GM13976 (cell line): ENCODE data around the gene EFNA5.

Experiments
- DNase-seq: peaks from one replicate; pipeline ENCODE4 v3.0.0; 2012; ENCODE audit warnings: low spot score
- in situ Hi-C: fragments of 300-500 bp; cut with MboI; formaldehyde crosslinking; loops from one replicate; pipeline ENCODE4 v1.12.0; 2022; ENCODE audit warnings: low sequenced_read_pairs, mixed read lengths, inconsistent platforms; ENCODE audit not compliant: unreplicated experiment
- TF ChIP-seq, protein P1 (sequence below): IDR thresholded peaks from 2 replicates; pipeline ENCODE4 v1.5.1; 2012; ENCODE audit warnings: borderline replicate concordance, mild to moderate bottlenecking; ENCODE audit not compliant: insufficient read depth; ENCODE audit errors: extremely low read depth, missing control alignments, control extremely low read depth

EFNA5 gene

DNA sequence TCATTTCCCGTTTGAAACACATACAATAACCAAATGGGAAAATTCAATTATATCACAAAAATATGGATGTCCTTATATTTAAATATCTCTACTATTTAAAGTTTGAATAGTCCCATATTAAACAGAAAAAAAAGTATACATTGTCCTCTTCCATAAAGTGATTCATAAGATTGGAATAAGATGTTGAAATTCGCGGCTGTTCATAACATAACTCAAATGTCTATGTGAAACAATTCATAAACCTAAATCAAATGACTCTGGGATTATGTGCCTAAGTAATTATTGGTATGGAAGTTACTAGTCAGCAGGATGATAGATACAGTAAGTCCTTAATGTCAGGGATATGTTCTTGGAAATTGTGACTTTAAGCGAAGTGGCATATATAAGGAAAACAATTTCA lies 3.9 kb upstream of the EFNA5 start:
- in situ Hi-C loops = no loop called here
- TF ChIP-seq, protein P1, sequence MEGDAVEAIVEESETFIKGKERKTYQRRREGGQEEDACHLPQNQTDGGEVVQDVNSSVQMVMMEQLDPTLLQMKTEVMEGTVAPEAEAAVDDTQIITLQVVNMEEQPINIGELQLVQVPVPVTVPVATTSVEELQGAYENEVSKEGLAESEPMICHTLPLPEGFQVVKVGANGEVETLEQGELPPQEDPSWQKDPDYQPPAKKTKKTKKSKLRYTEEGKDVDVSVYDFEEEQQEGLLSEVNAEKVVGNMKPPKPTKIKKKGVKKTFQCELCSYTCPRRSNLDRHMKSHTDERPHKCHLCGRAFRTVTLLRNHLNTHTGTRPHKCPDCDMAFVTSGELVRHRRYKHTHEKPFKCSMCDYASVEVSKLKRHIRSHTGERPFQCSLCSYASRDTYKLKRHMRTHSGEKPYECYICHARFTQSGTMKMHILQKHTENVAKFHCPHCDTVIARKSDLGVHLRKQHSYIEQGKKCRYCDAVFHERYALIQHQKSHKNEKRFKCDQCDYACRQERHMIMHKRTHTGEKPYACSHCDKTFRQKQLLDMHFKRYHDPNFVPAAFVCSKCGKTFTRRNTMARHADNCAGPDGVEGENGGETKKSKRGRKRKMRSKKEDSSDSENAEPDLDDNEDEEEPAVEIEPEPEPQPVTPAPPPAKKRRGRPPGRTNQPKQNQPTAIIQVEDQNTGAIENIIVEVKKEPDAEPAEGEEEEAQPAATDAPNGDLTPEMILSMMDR = no peak
- no peak for DNase-seq

DNA sequence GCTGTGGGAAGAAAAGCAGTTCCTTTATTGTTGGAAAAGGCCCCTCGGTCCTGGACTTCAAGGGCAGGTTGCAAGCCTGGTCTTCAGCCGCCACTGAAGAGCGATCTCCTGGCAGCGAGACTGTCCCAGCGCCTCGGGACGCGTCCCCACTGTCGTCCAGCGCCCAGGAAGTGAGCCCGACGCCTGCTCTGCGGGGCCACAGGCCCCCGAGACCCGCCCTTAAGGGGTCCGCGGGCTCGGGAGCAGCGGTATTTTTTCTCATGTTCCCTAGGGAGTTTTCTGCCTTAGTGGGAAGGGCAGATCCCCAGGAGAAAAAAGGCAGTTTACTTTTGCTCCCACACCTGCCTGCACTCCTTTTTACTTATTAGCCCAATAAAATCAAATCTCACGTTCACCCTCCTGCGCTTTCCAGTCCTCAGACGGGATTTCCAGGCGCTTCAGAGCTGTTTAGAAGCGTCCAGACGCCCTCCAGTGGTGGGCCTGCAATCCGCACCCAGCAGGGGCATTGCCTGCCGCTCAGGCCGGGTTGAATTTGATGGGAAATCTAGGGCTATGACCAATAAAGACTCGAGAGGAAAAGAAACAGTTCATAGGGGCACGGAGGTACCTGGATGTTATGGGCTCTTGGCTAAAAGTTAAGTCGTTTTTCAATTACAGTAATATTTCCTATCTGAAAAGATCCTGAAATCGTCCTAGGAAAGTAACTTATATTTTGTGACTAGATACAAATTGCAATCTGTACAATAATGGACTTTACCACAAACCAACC lies 2.8 kb upstream of the EFNA5 start:
- DNase-seq = peak; percentile 82
- TF ChIP-seq, protein P1 = peak; percentile 97
- in situ Hi-C loops = no loop called here

DNA sequence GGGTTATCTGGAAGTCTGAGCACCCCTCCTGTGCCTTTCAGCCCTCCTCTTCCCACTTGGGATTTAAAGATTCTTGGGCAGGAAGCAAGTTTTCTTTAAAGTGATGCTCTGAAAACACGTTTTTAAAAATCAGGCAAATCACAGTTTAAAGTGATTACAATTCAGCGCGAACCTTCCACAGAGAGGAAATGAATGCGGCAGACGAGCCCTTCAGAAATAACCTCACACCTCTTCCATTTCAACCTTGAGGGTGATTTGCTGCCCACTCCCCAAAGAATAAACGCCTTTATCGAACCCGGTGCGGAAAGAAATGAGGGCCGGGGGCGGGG lies 2.3 kb upstream of the EFNA5 start:
- TF ChIP-seq, protein P1 = no peak
- in situ Hi-C loops = no loop called here
- peak; percentile 40 for DNase-seq

DNA sequence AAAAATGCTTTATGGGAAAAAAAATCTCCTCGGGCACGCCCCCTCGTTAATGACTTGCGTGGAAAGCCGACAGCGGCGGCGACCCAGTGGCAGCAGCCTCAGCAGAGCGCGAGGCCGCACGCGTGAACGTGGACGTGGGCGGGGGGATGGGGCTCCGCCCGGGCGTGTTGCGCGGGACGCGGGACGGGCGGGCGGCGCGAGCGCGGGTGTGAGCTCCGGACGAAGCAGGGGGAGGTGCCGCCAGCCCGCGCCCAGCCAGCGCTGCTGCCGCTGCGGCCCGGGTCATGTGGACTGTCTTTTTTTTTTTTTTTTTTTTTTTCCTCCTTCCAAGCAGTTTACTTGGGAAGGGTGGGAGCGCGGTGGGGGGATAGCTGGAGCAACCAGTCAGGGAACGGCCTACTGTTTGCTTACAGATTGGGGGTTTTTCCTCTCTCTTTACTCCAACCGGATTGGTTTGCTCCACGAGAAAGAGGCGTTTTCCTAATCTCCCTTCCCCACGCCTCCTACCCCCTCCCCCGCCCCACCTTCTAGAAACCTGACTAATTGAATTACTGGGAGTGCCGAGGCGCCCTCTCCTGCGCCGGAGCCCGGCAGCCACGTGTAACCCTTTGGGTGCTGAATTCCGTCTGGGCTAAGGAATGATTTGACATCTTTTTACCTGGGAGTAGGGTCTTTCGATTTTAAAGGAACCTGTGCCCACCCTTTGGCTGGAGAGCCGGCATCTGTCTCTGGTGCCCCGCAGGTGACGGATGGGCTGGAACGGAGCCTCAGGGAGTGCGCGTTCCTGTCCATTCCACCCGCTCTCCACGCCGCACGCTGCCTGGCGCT lies 1.7 kb upstream of the EFNA5 start:
- in situ Hi-C loops = no loop called here
- TF ChIP-seq, protein P1 = no peak
- DNase-seq = peak; percentile 74

DNA sequence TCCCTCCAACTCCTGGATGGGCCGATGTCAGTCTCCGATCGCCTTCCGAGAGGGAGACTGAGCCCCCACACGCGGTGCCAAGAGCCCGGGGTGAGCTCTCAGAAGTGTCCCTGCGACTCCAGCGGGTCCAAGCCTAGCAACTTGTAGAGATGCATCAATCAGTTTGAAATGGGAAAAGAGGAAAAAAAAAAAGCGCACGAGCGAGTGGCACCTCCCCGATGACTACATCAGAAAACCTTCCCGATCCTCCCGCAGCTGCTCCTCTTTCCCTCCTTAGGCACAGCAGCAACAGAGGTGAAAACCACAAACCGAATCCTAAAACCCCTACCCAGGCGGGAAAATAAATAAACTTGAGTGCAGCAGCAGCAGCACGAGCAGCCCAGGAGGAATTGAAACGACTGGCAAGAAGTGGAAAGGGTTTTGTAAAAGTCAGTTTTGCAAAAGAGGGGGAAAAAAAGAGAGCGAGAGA lies 1.0 kb upstream of the EFNA5 start:
- TF ChIP-seq, protein P1 = no peak
- in situ Hi-C loops = no loop called here
- DNase-seq = no peak

DNA sequence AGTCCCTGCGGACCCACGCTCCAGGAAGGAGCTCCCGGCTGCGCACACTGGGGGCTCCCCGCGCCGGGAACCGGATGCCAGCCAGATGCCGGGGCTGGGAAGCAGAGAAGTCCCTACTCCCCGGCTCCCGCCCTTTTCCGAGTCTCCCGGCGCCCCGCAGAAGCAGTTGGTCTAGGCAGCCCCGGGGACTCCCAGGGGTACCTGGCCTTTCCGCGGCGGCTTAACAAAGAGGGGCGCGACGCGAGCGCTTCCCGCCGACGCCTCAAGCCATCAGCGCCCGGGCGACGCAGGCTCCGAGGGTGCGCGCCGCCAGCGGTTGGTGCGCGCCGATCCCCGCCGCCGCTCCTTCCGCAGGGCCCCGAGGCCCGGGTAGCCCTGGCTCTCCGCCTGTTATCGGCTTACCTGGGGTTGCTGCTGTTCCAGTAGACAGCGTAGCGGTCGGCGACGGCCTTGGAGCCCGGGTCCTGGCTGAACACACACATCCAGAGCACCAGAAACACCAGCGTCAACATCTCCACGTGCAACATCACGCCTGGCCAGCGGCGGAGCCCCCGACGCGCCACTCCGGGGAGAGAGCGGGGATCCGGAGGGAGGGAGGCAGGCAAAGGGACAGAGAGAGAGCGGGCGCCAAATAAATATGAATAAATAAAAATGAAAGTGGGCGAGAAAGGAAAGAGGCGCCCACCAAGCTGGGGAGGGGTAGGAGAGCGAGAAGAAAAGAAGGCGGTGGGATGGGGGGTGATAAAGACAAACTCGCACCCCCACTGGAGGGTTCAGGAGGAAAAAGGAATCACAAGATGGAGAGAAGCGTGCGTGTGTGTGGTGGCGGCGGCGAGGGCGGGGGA lies 428 bp downstream of the EFNA5 start:
- DNase-seq = peak; percentile 42
- TF ChIP-seq, protein P1 = no peak
- in situ Hi-C loops = no loop called here
